Right lobe of liver (tissue), 4 donors: ENCODE results near the gene FHIP1A.

Source experiments
- CTCF ChIP-seq, 4 donors: fragments of 200-600 bp in 3 of 4; fragments of 450-650 bp in 1 of 4; IDR thresholded peaks; one replicate each; pipeline versions ENCODE4 v1.5.1 to v1.8.0; 2016 to 2022; ENCODE audit warnings: antibody characterized with exemption in 4 of 4, mild to moderate bottlenecking in 2 of 4
- POLR2A ChIP-seq: fragments of 450-650 bp; IDR thresholded peaks from one replicate; pipeline ENCODE4 v1.6.1; 2017; ENCODE audit warnings: antibody characterized with exemption, mild to moderate bottlenecking
- donor health status: DM: no; HTN: no; CAD: no.
- donor health status: DM: no; HTN: no; CAD: no.
- donor health status: DM: no; HTN: yes; CAD: no.

GRCh38 chr4:151429957-151430570, 21.1 kb downstream of the FHIP1A start:
- TF ChIP-seq CTCF (IDR thresholded peaks at IDR 0.05) (no peak), POLR2A (no peak)
